IPS DF 19.7 (cell line): Measurements from ENCODE around the gene HECW1.
"Not testable (repeated sequence)": the region's sequence is repeated elsewhere in the genome, so short reads cannot be mapped to it uniquely, and the experiment has no call there.

Experiments
- DNase-seq: peaks from one replicate; pipeline ENCODE4 v3.0.0-alpha.2; 2013; ENCODE audit warnings: low read depth, low spot score

HECW1 gene

GRCh38 chr7:43307522-43307921 lies 195.1 kb downstream of the HECW1 start:
- no peak for DNase-seq

DNA sequence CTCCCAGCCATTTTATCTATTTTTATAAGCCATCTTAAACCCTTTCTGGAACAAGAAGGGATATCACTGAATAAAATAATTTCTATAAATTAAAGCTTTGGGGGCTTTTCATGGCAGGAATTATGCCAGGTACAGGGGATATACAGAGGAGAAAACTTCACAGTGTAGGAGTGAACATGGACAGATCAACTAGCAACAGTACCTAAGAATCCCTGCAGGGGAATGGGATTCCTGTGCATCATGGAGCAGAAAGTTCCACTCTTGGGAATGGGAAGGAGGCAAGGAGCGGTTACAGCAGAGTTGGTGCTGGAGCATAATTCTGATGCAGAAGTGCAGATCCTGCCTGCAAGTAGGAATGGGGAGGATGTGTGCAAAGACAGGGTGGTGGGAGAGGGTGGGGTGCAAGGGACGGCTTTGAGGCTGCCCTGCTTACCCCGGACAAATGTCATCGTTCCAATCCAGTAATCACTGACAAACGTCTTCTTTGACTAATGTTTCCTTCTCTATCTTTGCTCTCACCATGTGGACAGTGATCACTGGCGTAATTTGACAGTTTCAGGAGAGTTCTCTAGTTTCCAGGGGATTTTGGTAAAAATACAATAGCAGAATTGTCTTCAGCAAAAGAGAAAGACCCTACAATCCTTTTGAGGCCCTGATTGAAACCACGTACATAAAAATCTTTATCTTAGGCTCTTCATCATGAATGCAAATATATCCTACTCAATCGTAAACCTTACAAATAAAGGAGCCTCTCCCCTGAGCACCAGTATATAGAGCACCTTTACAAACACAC lies 196.7 kb downstream of the HECW1 start:
- DNase-seq: no peak

DNA sequence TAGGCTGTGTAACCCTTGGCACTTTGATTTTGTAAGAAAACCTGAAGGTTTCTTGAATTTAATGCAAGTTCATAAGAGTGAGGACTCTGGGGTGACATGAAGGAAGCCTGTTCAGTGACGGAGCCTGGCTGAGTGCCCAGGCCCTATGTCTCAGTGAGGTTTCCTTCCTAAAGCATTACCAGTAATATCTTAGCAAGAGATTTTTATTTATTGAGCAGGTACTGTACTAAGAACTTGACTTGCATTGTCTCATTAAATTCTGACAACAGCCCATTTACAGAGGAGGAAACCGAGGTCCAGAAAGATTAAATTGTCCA lies 197.2 kb downstream of the HECW1 start:
- no peak for DNase-seq

DNA sequence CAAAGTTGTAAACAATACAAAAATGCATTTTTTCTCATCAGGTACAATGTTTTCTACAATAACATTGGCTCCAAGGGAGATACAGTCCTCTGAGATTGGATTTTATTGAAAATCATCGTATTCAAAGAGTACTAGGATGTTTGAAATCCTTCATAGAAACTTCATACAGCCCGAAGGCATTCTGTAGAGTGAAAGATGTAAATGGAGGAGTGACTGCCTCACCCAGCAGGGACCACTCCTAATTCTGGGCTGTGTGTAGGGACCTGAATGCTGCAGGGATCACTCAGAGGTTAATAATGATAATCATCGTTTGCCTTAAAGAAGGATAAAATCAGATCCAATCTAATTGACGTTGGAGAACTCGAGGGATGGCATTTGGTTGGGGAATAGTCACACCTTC lies 198.6 kb downstream of the HECW1 start:
- DNase-seq: no peak

DNA sequence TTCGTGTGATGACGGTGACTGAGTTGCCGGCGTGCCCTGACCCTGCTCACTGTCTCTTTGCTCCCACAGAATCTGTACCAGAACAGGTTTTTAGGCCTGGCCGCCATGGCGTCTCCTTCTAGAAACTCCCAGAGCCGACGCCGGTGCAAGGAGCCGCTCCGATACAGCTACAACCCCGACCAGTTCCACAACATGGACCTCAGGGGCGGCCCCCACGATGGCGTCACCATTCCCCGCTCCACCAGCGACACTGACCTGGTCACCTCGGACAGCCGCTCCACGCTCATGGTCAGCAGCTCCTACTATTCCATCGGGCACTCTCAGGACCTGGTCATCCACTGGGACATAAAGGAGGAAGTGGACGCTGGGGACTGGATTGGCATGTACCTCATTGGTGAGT lies 199.2 kb downstream of the HECW1 start:
- no peak for DNase-seq

- no peak for DNase-seq
Measured at GRCh38 chr7:43313628-43314378, 201.4 kb downstream of the HECW1 start.

- DNase-seq: no peak
Measured at GRCh38 chr7:43314379-43315158, 202.1 kb downstream of the HECW1 start.

GRCh38 chr7:43317075-43317474 lies 204.6 kb downstream of the HECW1 start:
- DNase-seq: no peak

GRCh38 chr7:43318188-43318770 lies 205.8 kb downstream of the HECW1 start:
- no peak for DNase-seq

GRCh38 chr7:43325595-43325994 lies 213.1 kb downstream of the HECW1 start:
- DNase-seq: no peak

GRCh38 chr7:43328336-43328735 lies 215.9 kb downstream of the HECW1 start:
- no peak for DNase-seq

DNA sequence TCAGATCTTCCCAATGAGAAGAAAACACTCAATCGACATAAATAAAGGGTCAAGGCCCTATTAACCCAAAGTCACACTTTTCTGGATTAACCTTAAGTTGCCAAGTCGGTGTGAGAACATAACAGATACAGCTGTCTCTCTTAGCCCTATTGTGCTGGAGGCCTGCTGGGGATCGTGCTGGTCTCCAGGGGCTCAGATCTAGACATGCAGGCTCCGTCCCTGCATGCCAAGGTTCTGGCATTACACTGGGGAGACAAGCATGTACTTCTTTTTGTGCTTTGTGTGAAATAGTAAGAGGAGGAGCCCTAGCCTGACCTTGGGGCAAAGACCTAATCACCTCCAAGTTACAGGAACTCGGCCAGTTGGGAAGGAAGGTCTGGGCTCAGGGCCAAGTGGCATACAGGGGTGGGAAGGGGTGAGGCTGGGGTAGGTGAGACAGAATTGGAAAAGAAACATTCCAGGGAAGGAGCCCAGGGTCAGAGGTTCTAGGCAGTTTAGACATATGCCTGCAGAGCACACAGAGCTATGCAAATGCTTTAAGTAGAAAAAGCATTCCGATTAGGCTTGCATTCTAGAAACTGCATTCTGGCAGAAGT lies 216.4 kb downstream of the HECW1 start:
- DNase-seq: no peak

DNA sequence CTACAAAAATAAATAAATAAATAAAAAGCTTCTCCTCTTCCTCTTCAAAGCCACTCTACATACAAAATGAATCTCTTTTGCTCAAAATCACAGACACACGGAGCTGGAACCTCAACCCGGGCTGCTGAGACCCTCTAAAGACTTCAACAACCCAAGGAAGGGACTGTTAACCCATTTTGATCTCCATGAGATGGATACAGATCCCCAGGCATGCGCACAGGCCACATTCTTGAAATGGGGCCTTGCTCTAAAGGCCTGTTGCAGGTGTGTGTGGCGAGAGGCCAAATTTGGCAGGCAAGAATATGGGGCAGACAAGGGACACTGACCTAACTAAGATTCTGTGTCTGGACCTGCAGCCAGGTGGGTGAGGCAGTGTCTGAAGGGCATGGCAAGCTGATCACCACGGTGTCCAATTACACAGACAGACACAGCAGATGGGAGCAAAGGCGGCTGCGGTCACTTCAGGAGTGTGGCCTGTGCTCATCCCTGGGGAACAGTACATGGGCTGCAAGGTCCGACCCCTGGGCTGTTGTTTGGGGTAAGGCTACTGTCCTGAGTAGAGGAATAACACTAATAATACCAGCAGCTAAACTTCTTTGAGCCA lies 219.8 kb downstream of the HECW1 start:
- no peak for DNase-seq

- no peak for DNase-seq
Measured at GRCh38 chr7:43337191-43337590, 224.7 kb downstream of the HECW1 start.

GRCh38 chr7:43337811-43338210 lies 225.4 kb downstream of the HECW1 start:
- no peak for DNase-seq

GRCh38 chr7:43341132-43341531 lies 228.7 kb downstream of the HECW1 start:
- no peak for DNase-seq

- not testable (repeated sequence) for DNase-seq
Measured at GRCh38 chr7:43343417-43343816, 231.0 kb downstream of the HECW1 start.

DNA sequence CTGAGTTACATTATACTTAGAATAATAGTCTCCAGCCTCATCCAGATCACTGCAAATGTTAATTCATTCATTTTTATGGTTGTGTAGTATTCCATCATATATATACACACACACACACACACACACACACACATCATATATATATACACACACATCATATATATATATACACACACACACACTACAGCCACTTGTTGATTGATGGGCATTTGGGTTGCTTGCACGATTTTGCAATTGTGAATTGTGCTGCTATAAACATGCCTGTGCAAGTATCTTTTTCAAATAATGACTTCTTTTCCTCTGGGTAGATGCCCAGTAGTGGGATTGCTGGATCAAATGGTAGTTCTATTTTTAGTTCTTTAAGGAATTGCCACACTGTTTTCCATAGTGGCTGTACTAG lies 233.2 kb downstream of the HECW1 start:
- not testable (repeated sequence) for DNase-seq

- DNase-seq: no peak
Measured at GRCh38 chr7:43351683-43352082, 239.2 kb downstream of the HECW1 start.

DNA sequence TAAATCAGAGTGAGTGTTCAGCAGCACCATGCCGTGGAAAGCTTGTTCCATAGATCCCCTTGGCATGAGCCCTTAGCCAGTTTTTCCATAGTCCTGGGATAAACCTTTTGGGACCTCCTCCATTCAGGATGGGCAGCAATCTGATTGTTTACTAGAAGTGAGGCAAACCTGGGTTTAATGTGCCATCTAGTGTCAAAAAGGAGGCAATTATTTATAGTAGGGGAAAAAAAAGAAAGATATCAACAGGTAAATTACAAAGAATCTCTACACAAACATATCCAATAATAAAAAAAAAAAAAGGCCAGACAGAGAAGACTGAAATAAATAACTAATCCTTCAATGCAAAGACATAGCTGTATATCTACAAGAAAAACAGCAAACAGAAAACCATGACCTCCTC lies 241.5 kb downstream of the HECW1 start:
- no peak for DNase-seq

DNA sequence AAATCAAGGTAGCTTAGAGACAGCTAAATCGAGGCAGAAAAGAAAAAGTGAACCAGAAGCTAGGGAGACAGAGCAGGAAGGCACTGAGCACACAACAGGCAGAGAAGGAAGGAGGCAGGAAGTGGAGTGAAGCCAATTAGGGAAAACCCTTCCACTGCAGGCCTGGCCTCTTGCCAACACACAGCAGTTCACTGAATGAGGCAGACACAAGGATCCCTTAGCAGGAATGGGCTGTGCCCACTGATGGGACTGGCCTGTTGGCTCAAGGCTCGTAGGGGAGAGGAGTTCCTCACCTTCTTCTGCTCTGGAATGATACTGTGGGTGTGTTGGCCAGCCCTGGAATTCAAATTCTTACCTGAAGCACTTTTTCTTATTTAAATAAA lies 250.2 kb downstream of the HECW1 start:
- DNase-seq: no peak
